ENCODE data around the gene USH1C.

USH1C gene

DNA sequence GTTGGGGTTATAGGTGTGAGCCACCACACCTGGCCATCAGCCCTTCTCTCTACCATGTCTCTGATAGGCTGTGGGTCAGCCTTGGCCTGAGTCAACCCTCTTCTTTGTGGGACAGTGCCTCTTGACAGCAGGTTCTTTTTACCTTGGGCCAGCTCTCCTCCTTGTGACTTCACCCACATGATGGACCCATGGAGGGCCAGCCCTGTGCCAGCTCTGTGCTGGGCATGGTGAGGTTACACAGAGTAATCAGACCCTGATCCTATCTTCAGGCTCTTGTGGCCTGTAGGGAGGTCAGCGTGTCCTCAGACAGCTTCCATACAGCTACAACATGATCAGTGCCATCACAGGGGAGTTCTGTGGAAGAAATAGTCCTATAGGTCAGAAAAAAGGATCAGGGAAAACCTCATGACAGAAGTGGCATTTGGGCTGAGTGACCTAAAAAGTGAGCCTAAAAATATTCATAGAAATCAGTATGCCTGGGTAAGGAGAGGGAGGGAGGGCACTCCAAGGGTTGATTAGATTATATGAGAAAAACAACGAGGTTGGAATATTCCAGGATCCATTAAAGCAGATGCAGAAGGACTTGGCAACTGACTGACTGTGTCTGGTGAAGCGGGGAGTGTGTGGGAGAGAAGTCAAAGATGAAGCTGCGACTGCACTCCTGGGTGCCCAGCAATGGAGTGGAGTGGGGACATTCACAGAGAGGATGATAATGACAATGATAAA, 19.9 kb upstream of the USH1C start (continued):
- TF ChIP-seq, protein P1, sequence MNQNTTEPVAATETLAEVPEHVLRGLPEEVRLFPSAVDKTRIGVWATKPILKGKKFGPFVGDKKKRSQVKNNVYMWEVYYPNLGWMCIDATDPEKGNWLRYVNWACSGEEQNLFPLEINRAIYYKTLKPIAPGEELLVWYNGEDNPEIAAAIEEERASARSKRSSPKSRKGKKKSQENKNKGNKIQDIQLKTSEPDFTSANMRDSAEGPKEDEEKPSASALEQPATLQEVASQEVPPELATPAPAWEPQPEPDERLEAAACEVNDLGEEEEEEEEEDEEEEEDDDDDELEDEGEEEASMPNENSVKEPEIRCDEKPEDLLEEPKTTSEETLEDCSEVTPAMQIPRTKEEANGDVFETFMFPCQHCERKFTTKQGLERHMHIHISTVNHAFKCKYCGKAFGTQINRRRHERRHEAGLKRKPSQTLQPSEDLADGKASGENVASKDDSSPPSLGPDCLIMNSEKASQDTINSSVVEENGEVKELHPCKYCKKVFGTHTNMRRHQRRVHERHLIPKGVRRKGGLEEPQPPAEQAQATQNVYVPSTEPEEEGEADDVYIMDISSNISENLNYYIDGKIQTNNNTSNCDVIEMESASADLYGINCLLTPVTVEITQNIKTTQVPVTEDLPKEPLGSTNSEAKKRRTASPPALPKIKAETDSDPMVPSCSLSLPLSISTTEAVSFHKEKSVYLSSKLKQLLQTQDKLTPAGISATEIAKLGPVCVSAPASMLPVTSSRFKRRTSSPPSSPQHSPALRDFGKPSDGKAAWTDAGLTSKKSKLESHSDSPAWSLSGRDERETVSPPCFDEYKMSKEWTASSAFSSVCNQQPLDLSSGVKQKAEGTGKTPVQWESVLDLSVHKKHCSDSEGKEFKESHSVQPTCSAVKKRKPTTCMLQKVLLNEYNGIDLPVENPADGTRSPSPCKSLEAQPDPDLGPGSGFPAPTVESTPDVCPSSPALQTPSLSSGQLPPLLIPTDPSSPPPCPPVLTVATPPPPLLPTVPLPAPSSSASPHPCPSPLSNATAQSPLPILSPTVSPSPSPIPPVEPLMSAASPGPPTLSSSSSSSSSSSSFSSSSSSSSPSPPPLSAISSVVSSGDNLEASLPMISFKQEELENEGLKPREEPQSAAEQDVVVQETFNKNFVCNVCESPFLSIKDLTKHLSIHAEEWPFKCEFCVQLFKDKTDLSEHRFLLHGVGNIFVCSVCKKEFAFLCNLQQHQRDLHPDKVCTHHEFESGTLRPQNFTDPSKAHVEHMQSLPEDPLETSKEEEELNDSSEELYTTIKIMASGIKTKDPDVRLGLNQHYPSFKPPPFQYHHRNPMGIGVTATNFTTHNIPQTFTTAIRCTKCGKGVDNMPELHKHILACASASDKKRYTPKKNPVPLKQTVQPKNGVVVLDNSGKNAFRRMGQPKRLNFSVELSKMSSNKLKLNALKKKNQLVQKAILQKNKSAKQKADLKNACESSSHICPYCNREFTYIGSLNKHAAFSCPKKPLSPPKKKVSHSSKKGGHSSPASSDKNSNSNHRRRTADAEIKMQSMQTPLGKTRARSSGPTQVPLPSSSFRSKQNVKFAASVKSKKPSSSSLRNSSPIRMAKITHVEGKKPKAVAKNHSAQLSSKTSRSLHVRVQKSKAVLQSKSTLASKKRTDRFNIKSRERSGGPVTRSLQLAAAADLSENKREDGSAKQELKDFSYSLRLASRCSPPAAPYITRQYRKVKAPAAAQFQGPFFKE (tag by site-specific recombination; IDR thresholded peaks at IDR 0.05; ENCODE audit: borderline replicate concordance) = no peak
- TF ChIP-seq, protein P2, sequence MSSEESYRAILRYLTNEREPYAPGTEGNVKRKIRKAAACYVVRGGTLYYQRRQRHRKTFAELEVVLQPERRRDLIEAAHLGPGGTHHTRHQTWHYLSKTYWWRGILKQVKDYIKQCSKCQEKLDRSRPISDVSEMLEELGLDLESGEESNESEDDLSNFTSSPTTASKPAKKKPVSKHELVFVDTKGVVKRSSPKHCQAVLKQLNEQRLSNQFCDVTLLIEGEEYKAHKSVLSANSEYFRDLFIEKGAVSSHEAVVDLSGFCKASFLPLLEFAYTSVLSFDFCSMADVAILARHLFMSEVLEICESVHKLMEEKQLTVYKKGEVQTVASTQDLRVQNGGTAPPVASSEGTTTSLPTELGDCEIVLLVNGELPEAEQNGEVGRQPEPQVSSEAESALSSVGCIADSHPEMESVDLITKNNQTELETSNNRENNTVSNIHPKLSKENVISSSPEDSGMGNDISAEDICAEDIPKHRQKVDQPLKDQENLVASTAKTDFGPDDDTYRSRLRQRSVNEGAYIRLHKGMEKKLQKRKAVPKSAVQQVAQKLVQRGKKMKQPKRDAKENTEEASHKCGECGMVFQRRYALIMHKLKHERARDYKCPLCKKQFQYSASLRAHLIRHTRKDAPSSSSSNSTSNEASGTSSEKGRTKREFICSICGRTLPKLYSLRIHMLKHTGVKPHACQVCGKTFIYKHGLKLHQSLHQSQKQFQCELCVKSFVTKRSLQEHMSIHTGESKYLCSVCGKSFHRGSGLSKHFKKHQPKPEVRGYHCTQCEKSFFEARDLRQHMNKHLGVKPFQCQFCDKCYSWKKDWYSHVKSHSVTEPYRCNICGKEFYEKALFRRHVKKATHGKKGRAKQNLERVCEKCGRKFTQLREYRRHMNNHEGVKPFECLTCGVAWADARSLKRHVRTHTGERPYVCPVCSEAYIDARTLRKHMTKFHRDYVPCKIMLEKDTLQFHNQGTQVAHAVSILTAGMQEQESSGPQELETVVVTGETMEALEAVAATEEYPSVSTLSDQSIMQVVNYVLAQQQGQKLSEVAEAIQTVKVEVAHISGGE (tag by site-specific recombination; conservative IDR thresholded peaks at IDR 0.05; ENCODE audit: low read depth) = no peak
- TF ChIP-seq ZNF184 (tag by site-specific recombination; IDR thresholded peaks at IDR 0.05) (no peak), ZNF549 (tag by site-specific recombination; IDR thresholded peaks at IDR 0.05) (no peak), GLI4 (tag by site-specific recombination; IDR thresholded peaks at IDR 0.05) (no peak), ZNF221 (tag by site-specific recombination; IDR thresholded peaks at IDR 0.05; ENCODE audit: borderline replicate concordance) (no peak), ZNF394 (tag by site-specific recombination; IDR thresholded peaks at IDR 0.05; ENCODE audit: borderline replicate concordance) (no peak), ZNF777 (tag by site-specific recombination; IDR thresholded peaks at IDR 0.05; ENCODE audit: borderline replicate concordance) (no peak), SP7 (tag by site-specific recombination; IDR thresholded peaks at IDR 0.05) (no peak), YY1 (tag by site-specific recombination; IDR thresholded peaks at IDR 0.05) (no peak)

DNA sequence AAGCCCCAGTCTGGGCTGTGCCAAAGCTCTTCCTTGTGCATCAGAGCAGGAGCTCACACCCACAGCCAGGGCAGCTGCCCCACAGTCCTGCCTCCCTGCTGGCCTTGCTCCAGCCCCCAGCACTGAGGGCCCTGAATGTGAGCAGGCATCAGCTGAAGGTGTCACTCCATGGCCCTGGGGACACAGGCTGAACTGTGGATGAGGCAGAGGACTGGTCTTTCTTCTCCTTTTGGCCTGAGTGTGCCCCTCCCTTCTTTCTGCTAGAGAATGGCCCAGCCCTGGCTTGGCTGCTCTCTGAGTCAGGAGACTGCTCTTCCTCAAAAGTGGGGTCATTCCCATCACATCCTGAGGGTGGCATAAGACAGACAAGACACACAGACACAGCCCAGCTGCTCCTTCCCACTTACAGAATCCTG, 19.0 kb upstream of the USH1C start:
- TF ChIP-seq ZBTB1 (tag by site-specific recombination; IDR thresholded peaks at IDR 0.05) (no peak), ZNF138 (tag by site-specific recombination; IDR thresholded peaks at IDR 0.05; ENCODE audit: borderline replicate concordance) (no peak), ZNF19 (tag by site-specific recombination; IDR thresholded peaks at IDR 0.05; ENCODE audit: low read depth) (no peak), ZNF394 (tag by site-specific recombination; IDR thresholded peaks at IDR 0.05; ENCODE audit: borderline replicate concordance) (no peak), ZNF423 (tag by site-specific recombination; IDR thresholded peaks at IDR 0.05) (no peak), ZNF549 (tag by site-specific recombination; IDR thresholded peaks at IDR 0.05) (no peak), HOXC10 (CRISPR knock-in tag; IDR thresholded peaks at IDR 0.05) (no peak), KLF8 (tag by site-specific recombination; IDR thresholded peaks at IDR 0.05) (no peak)
- TF ChIP-seq, protein P3, sequence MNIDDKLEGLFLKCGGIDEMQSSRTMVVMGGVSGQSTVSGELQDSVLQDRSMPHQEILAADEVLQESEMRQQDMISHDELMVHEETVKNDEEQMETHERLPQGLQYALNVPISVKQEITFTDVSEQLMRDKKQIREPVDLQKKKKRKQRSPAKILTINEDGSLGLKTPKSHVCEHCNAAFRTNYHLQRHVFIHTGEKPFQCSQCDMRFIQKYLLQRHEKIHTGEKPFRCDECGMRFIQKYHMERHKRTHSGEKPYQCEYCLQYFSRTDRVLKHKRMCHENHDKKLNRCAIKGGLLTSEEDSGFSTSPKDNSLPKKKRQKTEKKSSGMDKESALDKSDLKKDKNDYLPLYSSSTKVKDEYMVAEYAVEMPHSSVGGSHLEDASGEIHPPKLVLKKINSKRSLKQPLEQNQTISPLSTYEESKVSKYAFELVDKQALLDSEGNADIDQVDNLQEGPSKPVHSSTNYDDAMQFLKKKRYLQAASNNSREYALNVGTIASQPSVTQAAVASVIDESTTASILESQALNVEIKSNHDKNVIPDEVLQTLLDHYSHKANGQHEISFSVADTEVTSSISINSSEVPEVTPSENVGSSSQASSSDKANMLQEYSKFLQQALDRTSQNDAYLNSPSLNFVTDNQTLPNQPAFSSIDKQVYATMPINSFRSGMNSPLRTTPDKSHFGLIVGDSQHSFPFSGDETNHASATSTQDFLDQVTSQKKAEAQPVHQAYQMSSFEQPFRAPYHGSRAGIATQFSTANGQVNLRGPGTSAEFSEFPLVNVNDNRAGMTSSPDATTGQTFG (tag by site-specific recombination; IDR thresholded peaks at IDR 0.05; ENCODE audit: borderline replicate concordance) = no peak
- TF ChIP-seq, protein P4, sequence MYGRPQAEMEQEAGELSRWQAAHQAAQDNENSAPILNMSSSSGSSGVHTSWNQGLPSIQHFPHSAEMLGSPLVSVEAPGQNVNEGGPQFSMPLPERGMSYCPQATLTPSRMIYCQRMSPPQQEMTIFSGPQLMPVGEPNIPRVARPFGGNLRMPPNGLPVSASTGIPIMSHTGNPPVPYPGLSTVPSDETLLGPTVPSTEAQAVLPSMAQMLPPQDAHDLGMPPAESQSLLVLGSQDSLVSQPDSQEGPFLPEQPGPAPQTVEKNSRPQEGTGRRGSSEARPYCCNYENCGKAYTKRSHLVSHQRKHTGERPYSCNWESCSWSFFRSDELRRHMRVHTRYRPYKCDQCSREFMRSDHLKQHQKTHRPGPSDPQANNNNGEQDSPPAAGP (tag by site-specific recombination; IDR thresholded peaks at IDR 0.05) = no peak
- TF ChIP-seq, protein P5, sequence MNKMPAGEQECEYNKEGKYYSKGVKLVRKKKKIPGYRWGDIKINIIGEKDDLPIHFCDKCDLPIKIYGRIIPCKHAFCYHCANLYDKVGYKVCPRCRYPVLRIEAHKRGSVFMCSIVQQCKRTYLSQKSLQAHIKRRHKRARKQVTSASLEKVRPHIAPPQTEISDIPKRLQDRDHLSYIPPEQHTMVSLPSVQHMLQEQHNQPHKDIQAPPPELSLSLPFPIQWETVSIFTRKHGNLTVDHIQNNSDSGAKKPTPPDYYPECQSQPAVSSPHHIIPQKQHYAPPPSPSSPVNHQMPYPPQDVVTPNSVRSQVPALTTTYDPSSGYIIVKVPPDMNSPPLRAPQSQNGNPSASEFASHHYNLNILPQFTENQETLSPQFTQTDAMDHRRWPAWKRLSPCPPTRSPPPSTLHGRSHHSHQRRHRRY (tag by site-specific recombination; IDR thresholded peaks at IDR 0.05) = no peak
- TF ChIP-seq, protein P6, sequence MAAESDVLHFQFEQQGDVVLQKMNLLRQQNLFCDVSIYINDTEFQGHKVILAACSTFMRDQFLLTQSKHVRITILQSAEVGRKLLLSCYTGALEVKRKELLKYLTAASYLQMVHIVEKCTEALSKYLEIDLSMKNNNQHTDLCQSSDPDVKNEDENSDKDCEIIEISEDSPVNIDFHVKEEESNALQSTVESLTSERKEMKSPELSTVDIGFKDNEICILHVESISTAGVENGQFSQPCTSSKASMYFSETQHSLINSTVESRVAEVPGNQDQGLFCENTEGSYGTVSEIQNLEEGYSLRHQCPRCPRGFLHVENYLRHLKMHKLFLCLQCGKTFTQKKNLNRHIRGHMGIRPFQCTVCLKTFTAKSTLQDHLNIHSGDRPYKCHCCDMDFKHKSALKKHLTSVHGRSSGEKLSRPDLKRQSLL (tag by site-specific recombination; IDR thresholded peaks at IDR 0.05) = no peak
- Histone ChIP-seq H3K36me3 (ENCODE audit: control insufficient read depth in 2 of 2, insufficient read depth in 1 of 2, low read length in 2 of 2) (no peaks in the 10 kb centered on the region), H3K4me1 (ENCODE audit: control insufficient read depth, insufficient read depth, low read length) (no peaks in the 10 kb centered on the region), H3K27ac (ENCODE audit: extremely low read depth, low read depth, low read length) (no peak overlapping the region), H3K4me3 (ENCODE audit: low read depth, low read length) (no peak overlapping the region), H3K9me3 (ENCODE audit: control insufficient read depth, insufficient read depth, low read depth, low read length) (no peaks in the 10 kb centered on the region)
- ChIA-PET CTCF (interaction anchor here (0.6 to 1.9 kb wide), 4 partner anchors 36 to 584 kb away, joined by 3 to 7 read pairs (median 4); no protein-coding TSS in a partner anchor), POLR2A (interaction anchor here (0.5 kb wide), 1 partner anchor 360 kb away, joined by 3 read pairs; no protein-coding TSS in a partner anchor)
